ENCODE measurements around the gene KCNAB3.

Gene KCNAB3

GRCh38 chr17:7873051-7873450 lies 56.6 kb downstream of the KCNAB3 start:
- no peak for DNase-seq

All from CD4-positive, alpha-beta T cell treated with Interleukin-1 beta for 1 hour (primary cell).